ENCODE measurements around the gene FBXO34.

FBXO34 gene, protein sequence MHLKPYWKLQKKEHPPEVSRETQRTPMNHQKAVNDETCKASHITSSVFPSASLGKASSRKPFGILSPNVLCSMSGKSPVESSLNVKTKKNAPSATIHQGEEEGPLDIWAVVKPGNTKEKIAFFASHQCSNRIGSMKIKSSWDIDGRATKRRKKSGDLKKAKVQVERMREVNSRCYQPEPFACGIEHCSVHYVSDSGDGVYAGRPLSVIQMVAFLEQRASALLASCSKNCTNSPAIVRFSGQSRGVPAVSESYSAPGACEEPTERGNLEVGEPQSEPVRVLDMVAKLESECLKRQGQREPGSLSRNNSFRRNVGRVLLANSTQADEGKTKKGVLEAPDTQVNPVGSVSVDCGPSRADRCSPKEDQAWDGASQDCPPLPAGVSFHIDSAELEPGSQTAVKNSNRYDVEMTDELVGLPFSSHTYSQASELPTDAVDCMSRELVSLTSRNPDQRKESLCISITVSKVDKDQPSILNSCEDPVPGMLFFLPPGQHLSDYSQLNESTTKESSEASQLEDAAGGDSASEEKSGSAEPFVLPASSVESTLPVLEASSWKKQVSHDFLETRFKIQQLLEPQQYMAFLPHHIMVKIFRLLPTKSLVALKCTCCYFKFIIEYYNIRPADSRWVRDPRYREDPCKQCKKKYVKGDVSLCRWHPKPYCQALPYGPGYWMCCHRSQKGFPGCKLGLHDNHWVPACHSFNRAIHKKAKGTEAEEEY

DNA sequence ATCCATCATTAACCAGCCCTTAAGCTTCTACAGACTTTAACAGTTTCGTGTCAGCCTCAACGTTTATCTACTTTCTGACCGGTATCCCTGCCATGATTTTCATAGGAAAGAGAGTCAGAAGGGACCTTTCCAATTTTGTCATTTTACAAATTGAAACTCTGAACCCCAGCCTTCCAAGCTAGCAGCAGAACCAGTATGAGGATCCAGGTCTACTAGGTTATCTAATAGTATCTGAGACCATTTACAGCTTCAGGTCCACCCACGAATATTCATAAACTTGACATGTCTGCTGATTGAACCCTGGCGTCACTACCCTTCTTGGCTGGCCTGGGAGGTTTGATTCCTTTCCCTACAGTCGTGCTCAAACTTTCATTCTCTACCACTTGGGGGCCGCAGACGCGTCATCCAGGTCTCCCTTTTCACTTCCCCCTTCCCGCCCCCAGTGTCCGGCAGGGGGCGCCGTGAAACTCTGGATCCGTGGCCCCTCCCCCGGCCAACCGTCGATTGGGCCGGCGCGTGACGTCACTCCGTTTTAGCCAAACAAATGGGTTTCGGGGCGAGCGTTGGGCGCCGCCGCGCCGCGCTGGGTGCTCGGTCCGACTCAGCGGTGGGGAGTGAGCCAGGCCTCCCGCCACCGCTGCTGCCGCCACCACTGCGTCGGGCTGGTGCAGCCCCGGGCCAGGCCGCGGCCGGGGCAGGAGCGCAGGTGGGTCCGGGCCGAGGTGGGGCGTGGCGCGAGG lies at the start of gene FBXO34:
FBXO34 (plus strand) TSS at position 590 of the 740 bp plus-strand sequence. CDS start 78,970 bp downstream, outside the sequence.
- DNase-seq (ENCODE audit: low read depth in 2 of 2, low spot score in 1 of 2) = peak; percentile 99 to 100

DNA sequence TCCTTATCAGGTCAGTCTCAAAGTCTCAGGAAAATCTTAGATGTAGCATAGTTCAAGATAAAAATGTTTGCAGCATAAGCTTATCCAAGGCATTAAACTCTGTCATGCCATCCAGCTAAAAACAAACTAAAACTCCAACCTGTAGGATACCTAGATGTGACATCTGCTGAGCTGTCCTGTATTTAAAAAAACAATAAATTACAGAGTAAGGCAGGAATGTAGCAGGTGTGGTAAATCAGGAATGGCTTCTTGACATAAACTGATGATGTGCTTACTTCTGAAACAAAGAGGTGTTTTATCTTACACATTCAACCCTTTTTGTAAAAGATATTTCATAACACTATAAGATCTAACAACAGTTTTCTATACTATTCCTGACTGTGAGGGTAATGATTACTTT lies 49.3 kb upstream of the FBXO34 start:
- DNase-seq (ENCODE audit: low read depth in 2 of 2, low spot score in 1 of 2) = no peak

DNA sequence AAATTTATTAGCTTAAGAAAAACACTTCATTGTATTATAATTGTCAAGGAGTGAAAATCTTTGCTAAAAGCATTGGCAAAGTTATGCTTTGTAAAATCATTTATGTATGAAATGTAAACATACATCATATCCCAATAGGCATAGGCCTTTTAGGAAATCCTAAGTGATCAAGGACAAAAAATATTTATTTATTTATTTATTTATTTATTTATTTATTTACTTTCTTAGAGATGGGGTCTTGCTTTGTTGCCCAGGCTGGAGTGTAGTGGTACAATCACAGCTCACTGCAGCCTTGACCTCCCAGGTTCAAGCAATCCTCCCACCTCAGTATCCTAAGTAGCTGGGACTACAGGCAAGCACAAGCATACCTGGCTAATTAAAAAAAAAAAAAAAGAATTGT lies 47.9 kb upstream of the FBXO34 start:
- DNase-seq (ENCODE audit: low read depth in 2 of 2, low spot score in 1 of 2) = no peak

DNA sequence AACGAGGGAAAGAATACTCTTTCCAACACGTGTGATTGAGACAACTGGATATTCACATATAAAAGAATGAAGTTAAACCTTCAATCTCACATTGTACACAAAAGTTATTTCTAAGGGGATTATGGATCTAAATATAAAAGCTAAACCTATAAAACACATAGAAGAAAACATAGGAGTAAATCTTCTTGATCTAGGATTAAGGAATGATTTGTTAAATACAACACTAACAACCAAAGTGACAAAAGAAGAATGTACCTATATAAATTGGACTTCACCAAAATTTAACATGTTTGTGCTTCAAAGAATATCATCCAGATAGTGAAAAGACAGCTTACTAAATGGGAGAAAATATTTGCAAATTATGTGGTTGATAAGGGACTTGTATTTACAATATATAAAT lies 43.0 kb upstream of the FBXO34 start:
- no peak for DNase-seq (ENCODE audit: low read depth in 2 of 2, low spot score in 1 of 2)

DNA sequence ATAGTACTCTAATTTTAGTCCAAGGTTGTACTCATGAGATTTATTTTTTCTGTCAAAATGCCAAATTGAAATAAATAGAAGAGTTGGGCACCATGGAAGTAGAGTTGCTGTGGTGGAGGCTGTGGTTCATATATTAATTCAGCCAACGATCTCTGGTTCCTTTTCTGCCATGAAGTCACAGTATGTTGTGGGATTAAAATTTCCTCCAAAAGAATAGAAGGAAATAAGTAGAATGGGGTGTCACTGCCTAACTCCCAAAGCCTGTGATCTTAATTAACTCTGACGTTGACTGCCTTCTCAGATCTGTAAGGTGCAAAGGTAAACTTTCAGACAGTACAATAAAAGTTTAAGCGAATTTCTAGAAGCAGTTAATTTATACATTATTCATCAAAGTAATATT lies 37.6 kb upstream of the FBXO34 start:
- DNase-seq (ENCODE audit: low read depth in 2 of 2, low spot score in 1 of 2) = no peak

DNA sequence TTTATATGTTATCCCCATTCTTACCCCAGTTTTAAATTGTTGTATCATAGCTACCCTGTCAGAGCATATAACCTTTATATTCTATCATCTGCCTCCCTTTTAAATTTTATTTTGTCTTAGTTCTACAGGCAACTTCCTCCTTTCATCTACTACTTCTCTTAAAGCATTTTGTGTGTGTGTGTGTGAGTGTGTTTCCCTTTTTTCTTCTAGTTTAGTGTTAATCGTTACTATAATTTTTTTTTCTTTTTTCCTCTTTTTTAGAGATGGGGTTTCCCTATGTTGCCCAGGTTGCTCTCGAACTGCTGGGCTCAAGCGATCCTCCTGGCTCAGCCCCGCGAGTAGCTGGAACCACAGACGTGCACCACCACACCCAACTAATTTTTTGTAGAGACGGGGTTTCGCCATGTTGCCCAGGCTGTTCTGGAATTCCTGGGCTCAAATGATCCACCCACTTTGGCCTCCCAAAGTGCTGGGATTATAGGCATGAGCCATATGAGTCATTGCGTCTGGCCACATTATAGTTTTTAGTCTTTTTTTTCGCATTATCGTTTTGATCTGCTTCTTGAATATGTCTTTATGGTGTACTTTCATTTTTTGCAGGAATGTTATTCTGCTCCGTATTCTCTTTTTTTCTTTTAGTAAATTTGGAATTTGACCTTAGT lies 33.1 kb upstream of the FBXO34 start:
- DNase-seq (ENCODE audit: low read depth in 2 of 2, low spot score in 1 of 2) = no peak

DNA sequence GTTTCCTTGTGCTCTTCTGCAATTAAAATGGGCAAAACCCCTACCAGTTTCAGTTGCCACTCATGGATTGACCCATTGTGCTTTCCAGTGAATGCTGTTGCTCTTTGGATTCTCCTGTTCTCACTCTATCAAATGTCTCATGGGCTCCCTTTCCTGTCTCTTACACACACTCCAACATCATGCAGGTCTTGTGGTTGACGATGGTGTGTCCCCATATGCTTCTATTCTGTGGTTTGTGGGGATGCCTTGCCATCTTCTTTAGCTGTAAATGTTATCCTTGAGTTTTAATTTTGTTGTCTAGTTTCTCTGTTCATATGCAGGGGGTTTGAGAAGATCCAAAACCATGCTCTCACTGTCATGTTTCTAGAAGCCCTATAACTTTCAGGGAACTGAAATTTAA lies 31.9 kb upstream of the FBXO34 start:
- no peak for DNase-seq (ENCODE audit: low read depth in 2 of 2, low spot score in 1 of 2)

DNA sequence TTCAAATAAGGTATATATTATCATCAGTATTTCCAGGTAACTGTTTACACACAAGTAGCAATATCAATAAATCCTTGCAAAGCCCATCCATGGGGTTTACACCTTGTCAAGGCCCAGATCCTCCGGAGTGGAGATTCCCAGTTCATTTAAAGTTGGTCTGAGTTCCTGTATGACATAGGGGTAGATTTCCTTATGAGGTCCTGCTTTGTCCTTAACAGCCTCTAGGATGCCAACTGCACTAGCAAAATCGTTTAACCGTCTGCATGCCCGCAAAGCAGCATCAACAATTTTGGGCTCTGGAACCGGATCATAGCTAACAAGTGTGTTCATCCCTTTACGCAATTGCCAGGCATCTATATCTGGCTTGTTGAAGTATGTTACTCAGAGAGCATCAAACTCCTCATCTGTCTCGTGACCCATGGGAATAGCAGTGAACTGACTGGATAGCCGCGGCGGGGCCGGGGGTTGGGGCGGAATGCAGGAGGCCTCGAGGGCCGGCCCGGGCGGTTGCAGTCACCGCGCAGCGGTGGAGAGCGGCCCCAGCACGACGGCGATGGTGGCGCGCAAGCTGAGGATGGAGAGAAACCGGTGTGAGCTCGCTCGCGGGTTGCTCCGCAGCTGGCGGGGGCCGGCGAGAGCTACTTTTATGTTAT lies 30.6 kb upstream of the FBXO34 start:
- DNase-seq (ENCODE audit: low read depth in 2 of 2, low spot score in 1 of 2) = no peak

DNA sequence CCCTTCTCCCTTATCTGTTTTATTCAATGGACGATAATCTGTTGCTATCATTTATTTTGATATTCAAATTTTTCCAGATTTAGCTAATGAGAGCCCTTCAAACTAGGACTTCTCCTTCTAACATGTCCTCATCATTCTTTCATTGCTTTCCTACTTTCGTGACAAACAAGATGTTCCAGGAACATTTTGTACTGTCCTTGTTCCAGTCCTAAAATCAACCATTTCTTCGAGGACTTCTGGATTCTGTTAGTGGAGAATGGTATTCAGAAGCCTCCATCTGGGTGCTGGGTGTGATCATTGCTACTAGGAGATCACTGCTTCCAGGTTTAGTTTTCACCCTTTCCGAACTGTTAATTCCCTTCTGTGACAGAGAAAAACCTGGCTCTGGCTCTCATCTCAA lies 29.5 kb upstream of the FBXO34 start:
- no peak for DNase-seq (ENCODE audit: low read depth in 2 of 2, low spot score in 1 of 2)

DNA sequence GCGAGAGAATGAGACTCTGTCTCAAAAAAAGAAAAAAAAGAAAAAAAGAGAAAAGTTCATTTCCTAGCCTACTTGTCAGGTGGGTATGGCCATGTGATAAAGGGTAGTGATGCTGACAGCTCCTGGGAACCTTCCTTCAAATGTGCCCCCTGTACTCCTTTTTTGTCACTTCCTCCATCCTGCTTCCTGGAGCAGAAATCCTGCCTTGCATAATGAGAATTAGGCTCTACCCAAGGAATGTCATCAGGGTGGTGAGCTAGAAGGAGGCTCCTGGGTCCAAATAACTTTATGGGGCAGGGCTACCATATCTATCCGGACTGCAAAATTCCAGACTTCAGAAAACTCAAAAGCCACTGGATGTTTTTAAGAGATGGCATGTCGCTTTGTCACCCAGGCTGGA lies 27.8 kb upstream of the FBXO34 start:
- DNase-seq (ENCODE audit: low read depth in 2 of 2, low spot score in 1 of 2) = no peak

DNA sequence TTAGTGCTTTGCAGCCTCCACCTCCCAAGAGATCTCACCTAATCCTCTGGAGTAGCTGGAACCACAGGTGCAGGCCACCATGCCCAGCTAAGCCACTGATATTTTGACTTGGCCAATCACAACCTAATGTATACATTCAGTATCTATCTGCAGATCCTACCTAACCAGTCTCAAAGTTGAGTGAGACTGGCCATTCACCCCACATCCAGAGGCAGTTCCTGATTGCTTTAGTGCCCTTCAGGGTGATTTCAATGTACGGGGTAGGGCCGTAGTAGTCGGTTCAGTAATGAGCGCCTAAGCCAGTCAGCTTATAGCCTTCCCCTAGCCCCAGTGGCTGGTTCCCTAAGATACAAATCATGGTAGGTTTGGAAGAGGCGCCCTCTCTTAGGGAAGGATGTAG lies 27.4 kb upstream of the FBXO34 start:
- DNase-seq (ENCODE audit: low read depth in 2 of 2, low spot score in 1 of 2) = no peak

DNA sequence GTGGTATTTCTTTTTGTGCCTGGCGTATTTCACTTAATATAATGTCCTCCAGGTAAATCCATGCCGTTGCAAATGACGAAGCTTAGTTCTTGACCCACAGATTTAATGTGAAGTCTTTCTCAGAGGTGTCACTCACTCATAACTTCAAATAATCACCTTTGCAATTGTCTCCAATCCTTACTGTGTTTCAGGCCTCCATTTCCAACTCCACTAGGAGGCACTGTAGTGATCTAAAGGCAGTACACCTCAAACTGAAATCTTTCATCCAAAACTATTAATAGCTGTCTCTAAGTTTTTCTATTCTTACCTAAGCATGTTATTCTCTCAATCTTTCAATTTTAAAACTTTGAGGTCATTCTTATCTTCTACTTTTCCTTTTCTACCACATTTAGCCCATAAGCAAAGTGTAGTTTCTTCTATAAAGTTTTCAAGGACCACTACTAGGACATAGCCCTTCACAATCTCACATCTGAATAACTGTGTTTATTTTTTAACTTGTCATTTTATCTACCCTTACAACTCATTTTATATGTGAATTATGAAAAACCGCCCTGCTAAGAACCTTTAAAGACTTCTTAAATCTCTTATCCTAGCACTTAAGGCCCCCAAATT lies 25.5 kb upstream of the FBXO34 start:
- DNase-seq (ENCODE audit: low read depth in 2 of 2, low spot score in 1 of 2) = no peak

DNA sequence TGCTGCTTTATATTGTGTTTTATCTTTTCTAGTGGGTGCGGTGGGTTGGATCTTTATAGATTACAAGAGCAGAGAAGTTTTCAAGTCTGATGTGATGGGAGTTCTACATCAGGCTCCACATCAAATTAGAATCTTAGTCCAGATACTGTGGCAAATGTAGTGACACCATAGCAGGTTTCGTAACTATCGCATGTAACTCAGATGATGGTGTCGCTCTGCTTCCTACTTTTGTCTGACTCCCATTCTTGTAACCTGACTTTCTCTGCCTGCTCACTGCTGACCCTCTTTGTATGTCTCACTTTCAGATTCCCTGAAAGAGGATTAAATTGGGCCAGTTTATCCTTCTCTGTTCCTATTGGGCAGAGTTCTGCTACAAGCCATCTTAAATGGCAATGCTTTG lies 22.8 kb upstream of the FBXO34 start:
- DNase-seq (ENCODE audit: low read depth in 2 of 2, low spot score in 1 of 2) = no peak

DNA sequence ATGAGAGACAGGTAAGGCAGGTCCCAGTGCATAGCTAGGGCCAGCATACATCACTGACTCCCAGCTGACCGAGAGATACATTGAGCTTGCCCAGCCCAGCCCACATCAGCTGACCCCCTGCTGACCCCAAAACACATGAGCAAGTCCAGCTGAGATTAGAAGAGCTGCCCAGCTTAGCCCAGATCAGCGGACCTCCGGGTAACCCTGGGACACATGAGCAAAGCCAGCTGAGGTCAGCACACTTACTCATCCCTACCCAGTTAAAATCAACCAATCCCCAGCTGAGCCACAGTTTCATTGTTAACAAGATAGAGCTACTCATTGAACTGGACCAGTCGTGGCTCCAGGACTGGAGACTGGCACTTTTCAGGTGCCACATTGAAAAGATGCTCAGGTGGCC lies 21.8 kb upstream of the FBXO34 start:
- no peak for DNase-seq (ENCODE audit: low read depth in 2 of 2, low spot score in 1 of 2)

DNA sequence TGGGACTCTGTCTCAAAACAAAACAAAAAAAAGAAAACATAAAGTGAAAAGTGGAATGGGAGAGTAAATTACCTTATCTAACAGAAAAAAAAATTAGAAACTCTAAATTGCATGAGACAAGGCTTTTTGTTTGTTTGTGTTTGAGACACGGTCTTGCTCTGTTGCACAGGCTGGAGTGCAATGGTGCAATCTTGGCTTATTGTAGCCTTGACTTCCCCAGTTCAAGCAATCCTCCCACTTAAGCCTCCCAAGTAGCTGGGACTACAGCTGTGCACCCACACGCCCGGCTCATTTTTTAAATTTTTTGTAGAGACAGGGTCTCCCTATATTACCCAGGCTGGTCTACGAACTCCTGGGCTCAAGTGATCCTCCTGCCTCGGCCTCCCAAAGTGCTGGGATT lies 17.9 kb upstream of the FBXO34 start:
- DNase-seq (ENCODE audit: low read depth in 2 of 2, low spot score in 1 of 2) = no peak

DNA sequence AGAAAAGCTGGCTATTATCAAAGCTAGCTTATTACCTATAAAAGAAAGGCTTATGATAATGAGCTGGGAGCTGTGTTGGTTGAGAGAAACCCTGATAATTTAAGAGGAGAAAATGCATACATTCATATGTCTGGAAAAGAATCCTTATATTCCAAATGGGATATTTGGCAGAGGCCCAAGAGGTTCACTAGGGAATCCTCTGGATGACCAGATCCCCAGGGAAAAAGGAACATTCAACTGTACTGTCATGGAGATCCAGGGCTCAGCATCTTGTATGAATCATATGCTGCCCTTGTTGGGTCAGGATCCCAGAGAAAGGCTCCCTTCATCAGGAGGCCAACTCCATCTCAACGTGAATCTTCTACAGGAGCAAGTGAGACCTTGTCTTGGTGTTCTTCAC lies 16.6 kb upstream of the FBXO34 start:
- no peak for DNase-seq (ENCODE audit: low read depth in 2 of 2, low spot score in 1 of 2)

DNA sequence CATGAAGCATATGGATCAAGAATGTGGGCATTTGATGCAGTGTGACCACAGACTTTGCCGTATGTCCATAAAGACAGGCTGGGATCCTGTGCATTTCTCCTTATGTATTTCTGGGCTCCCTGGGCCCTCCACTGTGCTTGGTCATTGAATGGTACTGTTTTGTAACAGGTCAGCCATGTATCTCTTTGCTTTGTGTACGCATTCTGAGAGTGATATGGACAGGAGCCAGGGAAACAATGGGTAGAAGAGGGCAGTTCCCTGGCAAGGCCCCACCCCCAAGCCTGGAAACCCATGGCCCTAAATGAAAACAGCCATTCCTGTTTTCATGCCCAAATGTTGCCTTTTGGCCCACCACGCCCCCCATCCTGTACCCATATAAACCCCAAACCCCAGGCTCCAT lies 15.2 kb upstream of the FBXO34 start:
- no peak for DNase-seq (ENCODE audit: low read depth in 2 of 2, low spot score in 1 of 2)

DNA sequence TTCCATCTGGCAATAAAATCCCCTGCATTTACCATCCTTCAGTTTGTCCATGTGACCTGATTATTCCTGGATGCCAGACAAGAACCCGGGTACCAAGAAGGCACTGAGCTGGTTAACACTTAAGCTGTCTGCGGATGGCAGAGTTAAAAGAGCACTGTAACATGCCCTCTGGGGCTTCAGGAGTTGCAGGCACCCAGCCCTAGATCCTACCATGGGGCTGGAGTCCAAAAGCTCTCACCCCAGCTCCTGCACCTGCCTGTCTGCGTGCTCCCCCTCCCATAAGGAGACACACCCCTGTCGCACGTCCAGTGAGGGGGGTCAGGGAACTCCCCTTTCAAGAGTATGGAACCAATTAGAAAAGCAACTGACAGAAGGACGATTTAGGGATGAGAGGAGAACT lies 14.6 kb upstream of the FBXO34 start:
- no peak for DNase-seq (ENCODE audit: low read depth in 2 of 2, low spot score in 1 of 2)

DNA sequence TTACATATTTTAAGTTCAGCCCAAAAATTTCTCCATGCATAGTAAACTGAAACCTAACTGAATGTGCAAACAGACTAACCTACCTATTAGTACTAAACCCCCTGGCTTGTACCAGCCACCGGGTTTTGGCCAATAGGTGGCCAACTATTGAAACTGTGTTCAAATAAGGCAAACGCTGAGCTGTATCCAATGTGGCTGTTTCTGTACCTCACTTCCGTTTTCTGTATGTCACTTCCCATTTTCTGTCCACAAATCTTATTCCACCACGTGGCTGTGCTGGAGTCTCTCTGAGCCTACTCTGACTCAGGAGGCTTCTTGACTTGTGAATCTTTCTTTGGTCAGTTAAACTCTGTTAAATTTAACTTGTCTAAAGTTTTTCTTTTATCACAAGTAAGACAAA lies 6.0 kb upstream of the FBXO34 start:
- no peak for DNase-seq (ENCODE audit: low read depth in 2 of 2, low spot score in 1 of 2)

DNA sequence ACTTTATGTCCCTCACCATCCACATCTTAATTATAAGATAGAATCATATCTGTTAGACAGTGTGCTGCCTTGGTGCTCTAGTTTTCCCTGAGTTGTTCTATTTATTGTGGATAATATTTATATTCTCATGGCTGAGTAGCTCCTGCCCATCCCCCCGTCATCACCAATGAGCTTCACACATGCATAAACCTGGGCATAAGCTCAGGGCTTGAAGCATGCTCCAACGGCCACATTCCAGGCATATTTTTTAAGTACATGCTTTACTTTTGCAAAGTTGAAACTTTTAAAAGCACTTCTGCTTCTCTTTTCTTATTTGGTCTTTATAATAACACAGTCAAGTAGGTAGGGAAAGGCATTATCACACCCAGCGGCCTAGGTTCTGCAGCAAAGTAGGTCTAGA lies 3.4 kb upstream of the FBXO34 start:
- DNase-seq (ENCODE audit: low read depth in 2 of 2, low spot score in 1 of 2) = no peak

Data from stimulated activated CD8-positive, alpha-beta memory T cell treated with anti-CD3 and anti-CD28 coated beads, Interleukin-4, amount 100 ng/mL, for 1 hour (primary cell).